Activated CD8-positive, alpha-beta memory T cell treated with anti-CD3 and anti-CD28 coated beads, Interleukin-2, amount 50 U/mL, for 24 hours (primary cell): ENCODE results near the gene IMPG1.

Experiments
- DNase-seq: peaks from one replicate; pipeline ENCODE4 v3.0.0-alpha.2; 2020; ENCODE audit errors: extremely low read depth

IMPG1 gene

GRCh38 chr6:75893058-75893775, 179.2 kb downstream of the IMPG1 start:
- no peak for DNase-seq

GRCh38 chr6:75892384-75892783, 180.1 kb downstream of the IMPG1 start:
- DNase-seq: no peak

- DNase-seq: no peak
These were observed 187.6 kb downstream of the IMPG1 start for GRCh38 chr6:75884822-75885221.

GRCh38 chr6:75882734-75883133, 189.7 kb downstream of the IMPG1 start:
- no peak for DNase-seq

GRCh38 chr6:75880305-75880704, 192.2 kb downstream of the IMPG1 start:
- no peak for DNase-seq

GRCh38 chr6:75876152-75876551, 196.3 kb downstream of the IMPG1 start:
- no peak for DNase-seq

- no peak for DNase-seq
These were observed 198.2 kb downstream of the IMPG1 start for GRCh38 chr6:75874224-75874623.
